GM21447 (cell line): Measurements from ENCODE around the gene COX8A.
"Not testable (repeated sequence)": the region's sequence is repeated elsewhere in the genome, so short reads cannot be mapped to it uniquely, and the experiment has no call there.

ENCODE experiments used
- ATAC-seq: cut with Tn5 transposase; IDR thresholded peaks from one replicate; pipeline ENCODE4 v1.9.1; 2021; ENCODE audit not compliant: unreplicated experiment

The COX8A gene, protein sequence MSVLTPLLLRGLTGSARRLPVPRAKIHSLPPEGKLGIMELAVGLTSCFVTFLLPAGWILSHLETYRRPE

DNA sequence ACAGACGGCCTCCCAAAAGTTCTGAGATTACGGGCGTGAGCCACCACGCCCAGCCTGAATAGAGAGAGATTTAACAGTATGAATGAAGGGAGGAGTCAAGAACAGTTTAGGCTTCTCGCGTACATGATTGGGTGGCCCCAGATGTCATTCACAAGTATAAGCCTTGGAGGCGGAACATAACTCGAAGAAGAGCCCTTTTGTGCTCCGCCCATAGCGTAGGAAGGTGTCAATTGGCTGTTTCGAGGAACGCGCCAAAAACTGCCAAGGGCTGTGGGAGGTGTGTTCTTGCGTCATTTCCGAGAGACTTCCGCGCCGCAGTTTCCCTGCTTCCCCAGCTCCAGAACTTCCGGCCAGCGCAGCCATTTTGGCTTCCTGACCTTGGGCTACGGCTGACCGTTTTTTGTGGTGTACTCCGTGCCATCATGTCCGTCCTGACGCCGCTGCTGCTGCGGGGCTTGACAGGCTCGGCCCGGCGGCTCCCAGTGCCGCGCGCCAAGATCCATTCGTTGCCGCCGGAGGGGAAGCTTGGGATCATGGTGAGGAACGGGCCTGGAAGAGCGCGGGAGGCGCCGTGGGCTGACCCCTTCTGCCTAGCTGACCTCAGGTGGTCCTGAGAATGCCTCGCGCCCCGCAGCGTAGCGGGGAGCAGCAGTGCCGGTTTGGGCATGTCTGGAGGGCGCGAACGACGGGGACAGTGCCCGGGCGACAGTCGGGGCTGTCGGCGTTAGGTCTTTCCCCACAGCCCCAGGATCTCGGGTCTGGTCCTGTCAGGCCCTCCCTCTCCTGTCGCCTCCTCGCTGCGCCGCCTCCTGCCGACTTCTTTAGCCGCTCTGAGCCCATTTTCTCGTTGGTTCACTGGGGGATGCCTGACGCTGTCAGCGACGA lies at the start of gene COX8A:
TSS of gene COX8A (plus strand) at position 362 of the 885 bp plus-strand sequence. CDS start at position 423, 61 bp downstream.
- ATAC-seq: peak; percentile 97

DNA sequence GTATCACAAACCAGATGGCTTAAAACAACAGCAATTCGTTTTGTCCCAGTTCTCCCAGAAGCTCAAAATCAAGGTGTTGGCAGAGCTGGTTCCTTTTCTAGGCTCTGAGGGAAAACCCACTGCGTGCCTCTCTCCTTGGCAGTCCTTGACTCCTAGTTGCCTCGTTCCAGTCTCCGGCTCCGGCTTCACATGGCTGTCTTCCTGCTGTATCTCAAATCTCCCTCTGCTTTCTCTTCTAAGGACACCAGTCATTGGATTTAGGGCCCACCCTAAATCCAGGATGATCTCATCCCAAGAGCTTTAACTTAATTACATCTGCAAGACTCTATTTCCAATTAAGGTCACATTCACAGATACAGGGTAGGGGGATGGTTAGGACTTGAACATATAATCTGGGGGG lies 44.8 kb upstream of the COX8A start:
- ATAC-seq: no peak

DNA sequence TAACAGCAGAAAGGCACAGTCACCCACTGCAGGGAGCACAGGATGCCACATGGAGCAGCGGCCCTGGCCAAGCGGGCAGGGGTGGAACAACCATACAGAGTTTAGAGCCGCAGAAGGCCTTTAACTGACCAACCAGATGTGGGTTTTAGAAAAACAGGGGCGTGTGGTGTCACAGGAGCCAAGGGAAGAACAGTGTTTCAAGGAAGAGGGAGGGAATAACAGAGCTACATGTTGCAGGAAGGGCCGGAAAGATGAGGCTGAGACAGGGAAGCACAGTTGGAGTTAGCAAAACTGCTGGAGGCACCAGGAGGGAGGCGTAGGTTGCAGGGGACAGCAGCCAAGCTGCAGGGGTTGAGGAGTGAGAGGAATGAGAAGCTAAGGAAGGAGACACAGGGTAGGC lies 43.4 kb upstream of the COX8A start:
- no peak for ATAC-seq

DNA sequence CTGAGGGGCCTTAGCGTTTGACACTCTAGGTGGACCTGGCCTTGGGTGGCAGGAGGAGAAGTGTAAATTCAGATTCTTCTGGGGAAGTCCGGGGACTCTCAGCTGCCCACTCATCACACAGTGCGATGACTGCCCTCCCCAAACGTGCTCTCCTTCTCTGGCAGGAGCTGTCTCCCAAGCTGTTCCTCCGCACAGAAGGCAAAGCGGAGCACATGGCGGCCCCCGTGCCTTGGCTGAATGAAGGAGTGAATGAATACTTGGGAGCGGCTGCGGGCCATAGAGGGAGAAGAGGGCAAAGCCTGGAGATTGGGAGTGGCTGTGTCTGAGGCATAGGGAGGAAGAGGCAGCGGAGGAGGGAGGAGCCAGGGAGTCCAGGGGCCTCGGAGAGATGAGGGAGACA lies 42.5 kb upstream of the COX8A start:
- no peak for ATAC-seq

DNA sequence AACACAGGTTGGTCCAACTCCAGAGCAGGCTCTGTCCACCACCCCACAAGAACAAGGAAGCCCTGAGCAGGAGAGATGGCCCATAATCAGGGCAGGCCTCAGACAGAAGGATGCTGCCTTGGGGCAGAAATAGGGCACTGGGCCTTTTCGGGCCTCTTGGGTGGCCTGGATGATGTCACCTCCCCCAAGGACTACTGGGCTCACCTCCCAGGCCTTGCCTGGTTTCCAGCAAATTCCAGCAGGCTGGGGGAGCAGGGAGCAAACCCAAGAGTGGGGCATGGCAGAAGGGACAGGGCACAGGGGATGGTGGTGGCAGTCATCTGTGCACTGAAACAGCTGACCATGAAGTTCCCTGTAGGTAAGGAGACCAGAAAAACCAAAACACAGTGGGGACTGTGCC lies 41.0 kb upstream of the COX8A start:
- no peak for ATAC-seq

DNA sequence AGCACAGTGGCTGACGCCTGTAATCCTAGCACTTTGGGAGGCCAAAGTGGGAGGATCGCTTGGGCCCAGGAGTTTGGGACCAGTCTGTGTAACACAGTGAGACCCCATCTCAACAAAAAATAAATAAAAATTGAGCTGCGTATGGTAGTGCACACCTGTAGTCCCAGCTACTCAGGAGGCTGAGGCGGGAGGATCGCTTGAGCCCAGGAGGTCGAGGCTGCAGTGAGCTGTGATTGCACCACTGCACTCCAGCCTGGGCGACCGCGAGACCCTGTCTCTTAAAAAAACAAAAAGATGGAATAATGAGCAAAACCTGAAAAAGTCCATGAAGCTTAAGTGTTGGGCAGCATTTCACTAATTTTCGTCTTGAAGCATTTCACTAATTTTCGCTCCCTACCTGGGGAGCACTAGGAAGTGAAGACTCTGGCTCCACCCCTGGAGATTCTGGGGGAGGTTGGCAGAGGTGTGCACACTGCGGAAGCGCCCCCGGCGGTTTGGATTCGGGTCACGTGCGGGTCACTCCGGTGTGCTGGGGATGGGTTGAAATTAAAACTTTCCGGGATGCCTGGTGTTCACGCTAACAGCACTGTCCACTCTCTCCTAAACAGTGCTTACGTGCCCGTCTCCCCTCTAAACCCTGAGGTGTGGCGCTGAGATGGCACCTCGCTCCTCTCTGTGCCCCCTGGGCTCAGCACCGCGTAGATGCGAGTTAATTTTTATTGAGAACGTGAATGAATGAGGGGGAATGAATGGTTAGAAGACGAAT lies 36.5 kb upstream of the COX8A start:
- ATAC-seq: peak; percentile 21

DNA sequence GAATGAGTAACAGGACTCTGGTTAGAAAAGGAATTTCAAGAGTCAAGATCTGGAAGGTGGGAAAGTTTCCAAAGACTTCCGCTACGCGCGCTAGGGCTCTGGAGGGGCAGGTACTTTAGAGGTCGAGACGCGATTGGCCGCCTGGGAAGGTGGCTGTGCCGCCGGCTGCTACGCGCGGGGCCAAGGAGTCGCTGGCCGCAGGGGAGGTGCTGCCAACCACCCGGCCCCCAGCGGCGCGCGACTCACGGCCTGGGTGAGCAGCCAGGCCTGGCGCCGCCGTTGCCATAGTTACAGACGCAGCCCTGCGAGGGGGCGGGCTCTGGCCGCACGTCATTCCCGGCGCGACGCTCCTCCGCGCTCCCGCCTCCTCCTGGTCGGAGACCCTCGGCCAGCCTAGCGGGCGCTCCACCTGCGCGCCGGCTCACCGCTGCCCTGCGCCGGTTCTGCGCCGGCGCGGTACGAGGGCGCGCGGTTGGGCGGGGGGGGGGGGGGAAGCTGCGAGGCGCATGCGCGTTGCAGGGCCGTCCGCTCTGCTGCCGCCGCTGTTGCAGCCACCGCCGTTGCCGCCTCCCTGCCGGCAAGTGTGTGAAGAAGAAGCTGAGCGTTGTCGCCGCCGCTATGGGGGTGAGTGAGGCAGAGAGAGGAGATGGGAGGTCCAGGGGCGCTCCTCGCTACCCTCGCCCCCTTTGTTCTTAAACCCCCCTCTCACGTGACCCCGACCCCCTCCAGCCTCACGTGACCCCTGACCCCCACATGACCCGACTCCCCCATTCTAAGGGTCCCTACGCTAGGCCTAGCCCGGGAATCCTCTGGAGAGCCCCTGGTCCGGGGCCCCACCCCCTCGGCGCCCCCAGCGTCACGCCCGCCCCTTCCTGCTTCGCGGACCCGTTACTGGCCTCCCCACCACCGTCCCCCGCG lies 35.7 kb upstream of the COX8A start, which contains the start of gene NAA40:
TSS of gene NAA40 (plus strand) at position 524 of the 918 bp plus-strand sequence. CDS start at position 619, 95 bp downstream.
- ATAC-seq: peak; percentile 84

DNA sequence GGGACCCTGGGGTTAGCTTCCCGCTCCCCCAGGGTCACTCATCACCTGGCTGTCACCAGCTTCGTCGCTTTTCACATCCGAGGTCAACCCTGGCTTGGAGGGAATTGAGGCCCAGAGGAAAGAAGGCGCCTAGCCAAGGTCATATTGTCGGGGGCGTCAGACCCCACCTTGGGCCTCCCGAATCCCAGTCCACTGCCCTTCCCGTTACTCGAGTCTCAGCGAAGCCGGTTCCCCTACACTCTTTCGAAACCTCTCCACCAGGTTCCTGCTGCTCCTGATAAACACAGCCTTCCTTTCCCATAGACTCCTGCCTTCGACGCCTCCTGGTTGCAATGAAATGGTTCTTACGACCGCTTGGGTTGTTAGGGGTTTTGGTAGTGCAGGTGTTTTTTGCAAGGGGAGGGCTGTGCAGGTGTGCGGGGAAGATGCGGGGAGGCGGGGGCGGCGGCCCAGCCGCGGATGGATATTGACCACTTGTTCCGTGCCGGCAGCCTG lies 35.0 kb upstream of the COX8A start:
- ATAC-seq: no peak

DNA sequence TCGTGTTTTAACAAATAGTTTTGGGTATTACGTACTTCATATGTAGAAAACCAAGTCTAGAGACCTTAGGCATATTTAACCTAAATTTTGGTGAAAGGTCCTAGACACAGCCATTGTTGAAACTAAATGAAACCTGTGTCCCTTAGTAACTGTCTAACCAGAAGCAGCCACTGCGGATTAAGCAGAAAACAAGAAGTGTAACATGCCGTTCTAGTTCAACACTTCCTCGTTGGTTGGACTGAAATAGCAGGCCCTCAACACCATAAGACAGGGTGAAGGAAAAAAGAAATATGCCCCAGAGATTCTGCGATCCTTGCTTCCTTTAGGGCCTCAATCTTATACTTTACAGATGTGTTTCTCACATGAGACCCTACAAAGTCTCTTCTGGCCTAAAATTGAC lies 33.6 kb upstream of the COX8A start:
- no peak for ATAC-seq

DNA sequence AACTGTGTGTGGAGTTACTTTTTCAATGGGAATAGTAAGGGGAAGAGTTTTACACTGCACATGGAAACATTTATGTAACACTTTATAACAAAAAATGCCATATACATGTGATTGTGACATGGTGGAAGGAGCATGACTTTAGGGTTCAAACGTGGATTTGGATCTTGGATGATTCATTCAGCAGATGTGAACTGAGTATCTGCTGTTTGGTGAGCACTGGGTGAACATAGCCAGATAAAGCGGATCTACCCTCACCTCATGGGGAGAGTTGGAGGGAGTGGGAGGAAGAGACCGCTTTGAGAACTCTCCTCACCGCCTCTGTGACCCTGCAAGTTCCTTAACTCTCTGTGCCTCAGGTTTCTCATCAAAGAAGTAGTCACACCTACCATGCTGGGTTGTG lies 32.5 kb upstream of the COX8A start:
- ATAC-seq: no peak

DNA sequence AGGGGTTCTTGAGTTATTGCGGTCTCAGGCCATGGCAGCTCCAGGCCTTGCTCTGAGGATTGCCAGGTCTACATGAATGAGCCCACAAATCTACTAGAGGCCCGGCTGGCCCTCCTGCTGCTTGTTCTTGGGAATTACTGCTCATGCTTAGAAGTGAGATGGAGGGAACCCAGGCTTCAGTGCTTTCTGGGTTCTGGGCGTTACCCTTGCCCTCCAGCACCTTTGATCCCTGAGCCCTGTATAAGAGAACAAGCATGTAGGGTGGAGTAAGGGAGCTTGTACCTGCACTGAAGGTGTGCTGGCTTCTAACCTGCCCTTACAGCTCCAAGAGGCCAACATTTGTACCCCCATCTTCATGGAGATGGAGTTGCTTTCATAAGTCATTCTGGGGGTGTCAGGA lies 31.6 kb upstream of the COX8A start:
- ATAC-seq: no peak

DNA sequence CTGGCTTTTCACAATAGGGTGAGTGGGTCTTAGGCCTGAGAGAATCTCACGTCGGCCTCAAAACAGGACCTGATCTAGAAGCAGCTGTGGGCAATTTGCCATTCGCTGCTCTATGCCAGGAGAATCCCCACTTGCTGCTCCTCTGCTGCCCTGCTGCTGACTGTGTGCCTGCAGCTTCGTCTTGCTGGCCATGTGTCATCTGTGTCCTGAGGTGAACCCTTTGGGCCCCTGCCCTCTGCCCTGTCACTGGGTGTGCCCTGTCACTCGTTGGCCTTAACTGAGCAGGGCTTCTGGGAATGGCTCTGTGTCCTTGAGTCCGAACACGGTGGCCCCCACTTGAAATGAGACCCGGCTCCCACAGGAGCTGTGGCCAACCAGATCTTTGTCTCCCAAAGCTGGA lies 29.4 kb upstream of the COX8A start:
- ATAC-seq: no peak

DNA sequence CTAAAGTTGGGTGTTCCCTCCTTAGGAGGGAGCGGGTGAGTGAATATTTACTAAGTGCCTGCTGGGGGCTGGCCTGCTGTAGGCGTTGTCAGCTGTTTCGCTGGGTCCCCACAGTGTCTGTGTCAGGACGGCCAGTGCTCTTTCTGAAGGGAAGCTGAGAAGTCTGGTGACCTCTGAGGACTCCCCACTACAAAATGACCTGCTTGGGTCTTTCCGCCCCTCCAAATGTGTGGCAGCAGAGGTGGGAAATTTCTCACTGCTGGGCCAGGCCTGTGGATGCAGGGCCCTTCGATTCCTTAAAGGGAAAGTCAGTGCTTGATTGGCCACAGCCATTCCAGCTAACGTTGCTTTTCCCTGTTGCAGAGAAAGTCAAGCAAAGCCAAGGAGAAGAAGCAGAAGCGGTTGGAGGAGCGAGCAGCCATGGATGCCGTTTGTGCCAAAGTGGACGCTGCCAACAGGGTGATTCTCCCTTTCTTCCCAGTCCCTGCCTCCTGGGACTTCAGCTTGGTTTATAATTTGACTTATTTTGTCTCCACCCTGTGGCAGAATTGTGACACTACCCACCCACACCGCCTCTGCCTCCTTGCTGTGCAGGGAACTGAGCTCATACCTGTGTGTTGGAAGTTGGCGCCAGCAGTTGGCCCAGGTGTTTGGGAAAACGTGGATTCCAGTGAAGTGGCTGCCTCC lies 28.8 kb upstream of the COX8A start:
- ATAC-seq: no peak

DNA sequence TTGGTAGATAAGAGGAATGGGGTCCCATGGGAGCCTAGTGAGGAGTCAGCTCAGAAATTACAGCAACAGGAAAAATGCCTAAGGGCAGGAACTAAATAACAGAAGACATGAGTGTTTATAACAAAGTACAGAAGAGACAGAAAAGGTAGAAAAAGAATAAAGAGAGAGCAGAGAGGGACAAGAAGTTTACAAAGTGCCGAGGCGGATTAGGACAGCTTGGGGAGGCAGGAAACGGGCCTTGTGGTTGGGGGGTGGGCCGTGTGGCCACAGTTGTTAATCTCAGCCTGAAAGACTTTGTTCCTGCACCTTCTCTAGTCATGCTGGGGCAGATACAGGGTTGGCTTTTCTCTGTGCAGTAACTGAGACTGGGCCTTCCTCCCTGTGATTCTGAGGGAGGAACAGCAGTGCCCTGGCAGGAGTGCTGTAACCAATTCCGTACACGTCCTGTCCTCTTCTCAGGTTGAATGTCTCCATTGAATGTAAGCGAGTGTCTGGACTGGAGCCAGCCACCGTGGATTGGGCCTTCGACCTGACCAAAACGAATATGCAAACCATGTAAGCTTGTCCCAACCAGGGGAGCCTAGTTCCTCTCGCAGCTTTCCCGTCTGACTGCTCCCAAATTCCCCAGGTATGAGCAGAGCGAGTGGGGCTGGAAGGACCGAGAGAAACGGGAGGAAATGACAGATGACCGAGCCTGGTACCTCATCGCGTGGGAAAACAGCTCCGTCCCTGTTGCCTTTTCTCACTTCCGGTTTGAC lies 22.5 kb upstream of the COX8A start:
- no peak for ATAC-seq

DNA sequence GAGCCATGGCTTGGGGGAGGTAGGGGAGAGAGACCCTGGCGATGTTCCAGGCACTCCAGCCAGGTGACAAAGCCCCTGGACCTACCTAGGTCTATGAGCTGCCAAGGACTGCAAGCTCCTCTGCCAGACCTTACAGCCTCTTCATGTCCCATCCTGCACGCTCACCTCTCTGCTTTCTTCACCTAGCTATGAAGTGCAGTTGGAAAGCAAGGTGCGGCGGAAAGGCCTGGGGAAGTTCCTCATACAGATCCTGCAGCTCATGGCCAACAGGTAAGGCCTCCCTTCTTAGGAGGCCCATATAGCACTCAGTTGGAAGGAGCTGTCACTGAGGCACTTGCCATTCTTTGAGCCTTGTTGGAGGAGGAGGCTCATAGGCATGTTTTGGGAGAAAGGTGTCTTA lies 21.9 kb upstream of the COX8A start:
- no peak for ATAC-seq

DNA sequence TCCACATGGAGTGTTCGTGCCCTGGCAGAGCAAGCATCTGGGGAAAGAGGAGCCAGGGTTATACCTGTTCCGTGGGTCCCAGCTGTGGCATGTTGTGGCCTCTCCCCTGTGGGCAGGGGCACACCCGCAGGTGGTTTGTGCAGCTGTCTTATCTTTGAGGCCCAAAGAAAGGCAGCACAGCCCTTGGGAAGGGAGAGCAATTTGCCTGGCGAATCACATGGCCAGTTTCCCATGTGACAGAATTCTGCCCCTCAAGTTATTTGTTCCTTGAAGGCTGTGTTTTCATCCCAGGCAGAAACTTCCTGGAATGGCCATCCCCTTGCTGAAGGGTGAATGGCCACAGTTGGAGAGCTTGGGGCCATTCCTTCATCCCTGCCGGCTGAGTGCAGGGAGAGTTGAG lies 16.4 kb upstream of the COX8A start:
- ATAC-seq: no peak

DNA sequence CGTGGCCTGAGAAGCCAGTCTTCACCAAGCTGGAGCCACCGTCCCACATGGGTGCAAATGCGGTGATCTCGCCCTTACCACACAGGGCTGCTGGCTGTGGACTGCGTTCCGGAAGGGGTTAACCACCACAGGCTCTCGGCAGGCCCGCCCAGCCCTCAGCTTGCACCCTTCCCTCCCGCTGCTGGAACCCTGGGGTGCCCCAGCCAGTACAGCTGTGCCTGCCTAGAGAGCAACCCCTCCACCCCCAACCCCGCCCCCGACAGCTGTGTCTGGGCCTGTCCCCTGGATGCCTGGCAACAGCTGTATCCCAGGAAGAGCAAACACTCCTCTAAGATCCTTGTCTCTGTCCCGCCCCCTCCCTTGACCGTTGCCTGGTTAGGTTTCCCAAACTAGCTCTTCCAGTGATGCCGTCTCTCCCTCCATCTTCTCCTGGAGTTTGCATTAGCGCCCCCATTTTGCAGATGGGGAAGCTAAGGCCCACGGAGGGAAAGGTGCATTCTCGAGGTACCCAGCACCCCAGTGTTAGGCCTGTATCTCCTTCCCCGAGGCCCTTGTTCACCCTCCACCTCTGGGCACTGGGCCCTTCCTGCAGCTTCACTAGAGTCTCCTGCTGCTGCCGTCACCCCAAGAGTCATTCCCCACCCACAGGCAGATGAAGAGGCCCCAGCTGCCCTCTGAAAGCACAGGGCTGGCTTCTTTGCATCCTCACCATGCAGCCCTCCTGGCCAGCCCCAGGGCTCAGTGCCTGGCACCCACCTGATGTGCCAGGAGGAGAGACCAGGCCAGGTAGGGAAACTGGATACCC lies 12.6 kb upstream of the COX8A start:
- ATAC-seq: no peak

DNA sequence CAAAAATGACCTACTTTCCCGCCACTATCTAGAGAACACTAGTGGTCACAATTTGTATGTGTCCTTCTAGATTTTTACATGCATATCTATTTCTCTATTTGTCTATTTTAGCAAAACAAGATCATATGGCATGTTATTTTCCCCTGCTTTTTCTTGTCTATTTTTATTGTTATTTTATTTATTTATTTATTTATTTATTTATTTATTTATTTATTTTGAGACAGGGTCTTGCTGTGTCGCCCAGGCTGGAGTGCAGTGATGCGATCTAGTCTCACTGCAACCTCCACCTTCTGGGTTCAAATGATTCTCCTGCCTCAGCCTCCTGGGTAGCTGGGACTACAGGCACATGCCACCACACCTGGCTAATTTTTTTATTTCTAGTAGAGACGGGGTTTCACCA lies 10.5 kb upstream of the COX8A start:
- not testable (repeated sequence) for ATAC-seq

DNA sequence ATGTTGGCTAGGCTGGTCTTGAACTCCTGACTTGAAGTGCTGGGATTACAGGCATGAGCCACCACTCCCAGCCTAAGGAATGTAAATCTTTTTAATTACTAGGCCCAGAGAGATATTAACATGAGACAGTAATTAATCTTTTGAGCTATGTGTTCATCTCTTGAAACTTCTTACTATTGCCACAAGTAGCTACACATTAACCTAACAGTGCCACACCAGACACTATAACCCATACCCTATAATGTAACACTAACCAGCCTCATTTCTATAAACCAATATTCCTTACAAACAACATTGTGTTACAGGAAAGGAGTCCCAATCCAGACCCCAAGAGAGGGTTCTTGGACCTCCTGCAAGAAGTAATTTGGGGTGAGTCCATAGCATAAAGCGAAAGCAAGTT lies 8.0 kb upstream of the COX8A start:
- no peak for ATAC-seq
